A673 (cell line): ENCODE measurements around the gene WDR53.

Experiments
- CTCF ChIP-seq: fragments of 300-800, 200-600 bp; sonication (generic); conservative IDR thresholded peaks from 2 replicates; pipeline ENCODE4 v1.5.1; 2017; ENCODE audit warnings: low read depth, mild to moderate bottlenecking, antibody characterized with exemption, low read length, moderate library complexity, mixed read lengths
- EZH2 ChIP-seq: fragments of 200-600 bp; sonication (generic); IDR thresholded peaks from 2 replicates; pipeline ENCODE4 v1.6.1; 2017; ENCODE audit warnings: borderline replicate concordance, low read depth, mild to moderate bottlenecking, mixed read lengths, antibody characterized with exemption, low read length; ENCODE audit not compliant: poor library complexity, severe bottlenecking

GRCh38 chr3:196572389-196572788, 4.0 kb upstream of the WDR53 start:
- TF ChIP-seq CTCF (no peak), EZH2 (no peak)
